Activated naive CD4-positive, alpha-beta T cell treated with anti-CD3 and anti-CD28 coated beads, Interleukin-2, amount 50 U/mL, for 24 hours (primary cell): ENCODE measurements around the gene PLCD1.
"Not testable (repeated sequence)": the region's sequence is repeated elsewhere in the genome, so short reads cannot be mapped to it uniquely, and the experiment has no call there.

ENCODE experiments used
- H3K27ac Mint-ChIP-seq: one replicate; pipeline ENCODE4 v1.8.0; 2021; ENCODE audit warnings: mild to moderate bottlenecking, mixed read lengths
- H3K27me3 Mint-ChIP-seq: one replicate; pipeline ENCODE4 v1.8.0; 2021; ENCODE audit warnings: mixed read lengths
- H3K36me3 Mint-ChIP-seq: one replicate; pipeline ENCODE4 v1.8.0; 2021; ENCODE audit warnings: mixed read lengths
- H3K4me1 Mint-ChIP-seq: one replicate; pipeline ENCODE4 v1.8.0; 2021; ENCODE audit warnings: mixed read lengths
- H3K4me3 Mint-ChIP-seq: one replicate; pipeline ENCODE4 v1.8.0; 2021; ENCODE audit warnings: mild to moderate bottlenecking, mixed read lengths
- H3K9me3 Mint-ChIP-seq: one replicate; pipeline ENCODE4 v1.8.0; 2021; ENCODE audit warnings: mixed read lengths

Gene PLCD1

GRCh38 chr3:37974121-37975083 lies 55.0 kb downstream of the PLCD1 start:
- no peak overlapping the region for H3K27ac Mint-ChIP-seq
- no peak overlapping the region for H3K4me3 Mint-ChIP-seq

GRCh38 chr3:37973246-37974054 lies 56.0 kb downstream of the PLCD1 start:
- Mint-ChIP-seq H3K4me3 (no peak overlapping the region), H3K4me1 (peaks cover 4% of the 10 kb centered on the region), H3K27ac (no peak overlapping the region), H3K9me3 (no peaks in the 10 kb centered on the region), H3K36me3 (no peaks in the 10 kb centered on the region), H3K27me3 (no peaks in the 10 kb centered on the region)

More at GRCh38 chr3:37974121-37975083, 55.0 kb downstream of the PLCD1 start:
- Mint-ChIP-seq H3K4me1 (peaks cover 4% of the 10 kb centered on the region), H3K27me3 (no peaks in the 10 kb centered on the region), H3K36me3 (no peaks in the 10 kb centered on the region), H3K9me3 (no peaks in the 10 kb centered on the region)

GRCh38 chr3:37972056-37972455 lies 57.4 kb downstream of the PLCD1 start:
- not testable (repeated sequence) for H3K4me1 Mint-ChIP-seq, H3K9me3 Mint-ChIP-seq, H3K27me3 Mint-ChIP-seq, H3K27ac Mint-ChIP-seq, H3K4me3 Mint-ChIP-seq, H3K36me3 Mint-ChIP-seq

GRCh38 chr3:37971467-37971866 lies 58.0 kb downstream of the PLCD1 start:
- H3K9me3 Mint-ChIP-seq = no peaks in the 10 kb centered on the region
- no peak overlapping the region for H3K27ac Mint-ChIP-seq
- no peaks in the 10 kb centered on the region for H3K27me3 Mint-ChIP-seq
- peaks cover 4% of the 10 kb centered on the region for H3K4me1 Mint-ChIP-seq
- H3K36me3 Mint-ChIP-seq = no peaks in the 10 kb centered on the region
- no peak overlapping the region for H3K4me3 Mint-ChIP-seq

- H3K9me3 Mint-ChIP-seq = no peaks in the 10 kb centered on the region
- no peak overlapping the region for H3K4me3 Mint-ChIP-seq
- H3K27me3 Mint-ChIP-seq = no peaks in the 10 kb centered on the region
- H3K27ac Mint-ChIP-seq = no peak overlapping the region
- no peaks in the 10 kb centered on the region for H3K36me3 Mint-ChIP-seq
- H3K4me1 Mint-ChIP-seq = peaks cover 4% of the 10 kb centered on the region
Measured at GRCh38 chr3:37970802-37971201, 58.6 kb downstream of the PLCD1 start.

GRCh38 chr3:37969596-37970100 lies 59.8 kb downstream of the PLCD1 start:
- Mint-ChIP-seq H3K27me3 (no peaks in the 10 kb centered on the region), H3K36me3 (no peaks in the 10 kb centered on the region), H3K9me3 (no peaks in the 10 kb centered on the region), H3K27ac (no peak overlapping the region), H3K4me1 (peaks cover 1% of the 10 kb centered on the region), H3K4me3 (no peak overlapping the region)

- no peak overlapping the region for H3K4me3 Mint-ChIP-seq
- H3K9me3 Mint-ChIP-seq = no peaks in the 10 kb centered on the region
- no peaks in the 10 kb centered on the region for H3K27me3 Mint-ChIP-seq
- no peak overlapping the region for H3K27ac Mint-ChIP-seq
- no peaks in the 10 kb centered on the region for H3K4me1 Mint-ChIP-seq
- no peaks in the 10 kb centered on the region for H3K36me3 Mint-ChIP-seq
Measured at GRCh38 chr3:37968813-37969595, 60.4 kb downstream of the PLCD1 start.

- no peaks in the 10 kb centered on the region for H3K27me3 Mint-ChIP-seq
- H3K27ac Mint-ChIP-seq = no peak overlapping the region
- no peaks in the 10 kb centered on the region for H3K9me3 Mint-ChIP-seq
- H3K4me1 Mint-ChIP-seq = peaks cover 1% of the 10 kb centered on the region
- H3K4me3 Mint-ChIP-seq = no peak overlapping the region
- H3K36me3 Mint-ChIP-seq = no peaks in the 10 kb centered on the region
Measured at GRCh38 chr3:37968199-37968598, 61.2 kb downstream of the PLCD1 start.

GRCh38 chr3:37967260-37967881 lies 62.1 kb downstream of the PLCD1 start:
- H3K4me1 Mint-ChIP-seq = peaks cover 4% of the 10 kb centered on the region
- no peaks in the 10 kb centered on the region for H3K36me3 Mint-ChIP-seq
- H3K9me3 Mint-ChIP-seq = no peaks in the 10 kb centered on the region
- H3K4me3 Mint-ChIP-seq = no peak overlapping the region
- no peak overlapping the region for H3K27ac Mint-ChIP-seq
- H3K27me3 Mint-ChIP-seq = no peaks in the 10 kb centered on the region

- no peak overlapping the region for H3K4me3 Mint-ChIP-seq
- H3K9me3 Mint-ChIP-seq = no peaks in the 10 kb centered on the region
- no peak overlapping the region for H3K27ac Mint-ChIP-seq
- no peaks in the 10 kb centered on the region for H3K27me3 Mint-ChIP-seq
- no peaks in the 10 kb centered on the region for H3K36me3 Mint-ChIP-seq
- peaks cover 4% of the 10 kb centered on the region for H3K4me1 Mint-ChIP-seq
Measured at GRCh38 chr3:37964716-37965115, 64.7 kb downstream of the PLCD1 start.

- no peak overlapping the region for H3K4me3 Mint-ChIP-seq
- H3K27me3 Mint-ChIP-seq = no peaks in the 10 kb centered on the region
- no peaks in the 10 kb centered on the region for H3K36me3 Mint-ChIP-seq
- H3K27ac Mint-ChIP-seq = no peak overlapping the region
- peaks cover 4% of the 10 kb centered on the region for H3K4me1 Mint-ChIP-seq
- no peaks in the 10 kb centered on the region for H3K9me3 Mint-ChIP-seq
Measured at GRCh38 chr3:37964146-37964545, 65.3 kb downstream of the PLCD1 start.

- no peaks in the 10 kb centered on the region for H3K36me3 Mint-ChIP-seq
- no peaks in the 10 kb centered on the region for H3K9me3 Mint-ChIP-seq
- no peak overlapping the region for H3K4me3 Mint-ChIP-seq
- no peak overlapping the region for H3K27ac Mint-ChIP-seq
- peaks cover 4% of the 10 kb centered on the region for H3K4me1 Mint-ChIP-seq
- H3K27me3 Mint-ChIP-seq = no peaks in the 10 kb centered on the region
Measured at GRCh38 chr3:37963635-37964034, 65.8 kb downstream of the PLCD1 start.

GRCh38 chr3:37963016-37963415 lies 66.4 kb downstream of the PLCD1 start:
- H3K27me3 Mint-ChIP-seq = no peaks in the 10 kb centered on the region
- H3K4me3 Mint-ChIP-seq = no peak overlapping the region
- H3K27ac Mint-ChIP-seq = no peak overlapping the region
- no peaks in the 10 kb centered on the region for H3K36me3 Mint-ChIP-seq
- H3K4me1 Mint-ChIP-seq = peaks cover 6% of the 10 kb centered on the region
- H3K9me3 Mint-ChIP-seq = no peaks in the 10 kb centered on the region

GRCh38 chr3:37961622-37962431 lies 67.6 kb downstream of the PLCD1 start:
- Mint-ChIP-seq H3K4me1 (peaks cover 16% of the 10 kb centered on the region), H3K9me3 (no peaks in the 10 kb centered on the region), H3K36me3 (no peaks in the 10 kb centered on the region)

More at GRCh38 chr3:37961622-37962431, 67.6 kb downstream of the PLCD1 start:
- H3K4me3 Mint-ChIP-seq = no peak overlapping the region
- no peaks in the 10 kb centered on the region for H3K27me3 Mint-ChIP-seq
- H3K27ac Mint-ChIP-seq = no peak overlapping the region
